ENCODE data around the gene DYRK3. TPM values are rescaled to one million over a fixed set of nuclear protein-coding genes. Genes with fewer than 3 reads are reported as not detected.

The DYRK3 gene
- total and polyA plus RNA-seq, 10 of the 15 experiments (the other 5 are each of a cell fraction or from before 2014, with no cell fraction given), result 1.6 to 12.9 (median 10.3) TPM

GRCh38 chr1:206686478-206687249 lies 51.3 kb downstream of the DYRK3 start:
- WGBS (ENCODE audit: insufficient coverage, insufficient replicate concordance, low lambda C conversion rate, missing lambda C conversion rate), result 2% methylated on average over 8 of the region's 8 CpGs
- in situ Hi-C loops (cut with MboI) (no loop called here), intact Hi-C loops (cut with micrococcal nuclease; ENCODE audit: unreplicated experiment) (loop anchor here (2.0 kb wide), 1 partner anchor 16 kb away; no protein-coding TSS in a partner anchor)
- H3K79me2 ChIP-seq (ENCODE audit: control insufficient read depth, insufficient read depth, low read length), result peaks cover 57% of the 10 kb centered on the region
- peaks cover 23% of the 10 kb centered on the region for H3K4me1 ChIP-seq (ENCODE audit: control insufficient read depth, insufficient read depth, low read length)
- FAIRE-seq (peak; percentile 79), ATAC-seq (peak; percentile 56), DNase-seq (ENCODE audit: low read depth, low spot score) (no peak)
- ChIA-PET RAD21 (ENCODE audit: unreplicated experiment) (interaction anchor here (2.2 kb wide), 1 partner anchor 23 kb away, joined by 5 read pairs; no protein-coding TSS in a partner anchor), CTCF (interaction anchor here (0.7 to 4.2 kb wide), 9 partner anchors 8 to 122 kb away, joined by 3 to 24 read pairs (median 5); partner anchors contain the start of gene DYRK3), SMC1A (ENCODE audit: uncharacterized antibody, unreplicated experiment) (interaction anchor here (0.6 to 9.6 kb wide), 6 partner anchors 10 to 85 kb away, joined by 4 to 222 read pairs (median 10); partner anchors contain the start of gene IL10), POLR2A (interaction anchor here (0.6 to 18.5 kb wide), 4 partner anchors 9 to 48 kb away, joined by 3 to 334 read pairs (median 4); no protein-coding TSS in a partner anchor)
- peak overlapping the region; percentile 76 for H3K9ac ChIP-seq (ENCODE audit: control insufficient read depth, insufficient read depth, low read length)
- no peaks in the 10 kb centered on the region for H3K27me3 ChIP-seq (replicated peaks in 1 of 2; ENCODE audit: control insufficient read depth in 2 of 2, insufficient read depth in 2 of 2, low read length in 1 of 2)
- no peaks in the 10 kb centered on the region for H3K9me3 ChIP-seq (replicated peaks; ENCODE audit: control insufficient read depth, insufficient read depth, low read length)
- H2AFZ ChIP-seq (ENCODE audit: control insufficient read depth, low read depth, low read length), result no peak overlapping the region
- peak overlapping the region; percentile 91 for H3K4me3 ChIP-seq
- no TSS peak for BruUV-seq (replicated peaks)
- H3K27ac ChIP-seq (ENCODE audit: control insufficient read depth, insufficient read depth), result peak overlapping the region; percentile 86
- H4K20me1 ChIP-seq (ENCODE audit: control insufficient read depth, insufficient read depth), result peaks cover 2% of the 10 kb centered on the region; the same call in 1 of the 2 replicates
- peak overlapping the region; percentile 56 for H3K4me2 ChIP-seq (ENCODE audit: control insufficient read depth, insufficient read depth)
- H3K36me3 ChIP-seq (ENCODE audit: control insufficient read depth in 2 of 2, insufficient read depth in 2 of 2, low read length in 1 of 2), result no peaks in the 10 kb centered on the region; a peak in 1 of 4 replicates
- TF ChIP-seq RAD21 (IDR thresholded peaks at IDR 0.05; ENCODE audit: insufficient read depth, low read depth, low read length) (no peak), NFIC (IDR thresholded peaks at IDR 0.05; ENCODE audit: low read depth, low read length) (0 out of 2 replicates have a peak, but pooled peaks have one; percentile 27), RELA (IDR thresholded peaks at IDR 0.05; ENCODE audit: borderline replicate concordance, partially characterized antibody) (no peak), CREM (IDR thresholded peaks at IDR 0.05; ENCODE audit: low read depth) (no peak), BCL11A (IDR thresholded peaks at IDR 0.05; ENCODE audit: low read depth, low read length) (no peak), ZBTB11 (CRISPR knock-in tag; IDR thresholded peaks at IDR 0.05) (0 out of 2 replicates have a peak, but pooled peaks have one; percentile 24), ATF7 (IDR thresholded peaks at IDR 0.05; ENCODE audit: low read depth) (0 out of 2 replicates have a peak, but pooled peaks have one; percentile 36), TARDBP (IDR thresholded peaks at IDR 0.05; ENCODE audit: borderline replicate concordance) (no peak), NR2F1 (conservative IDR thresholded peaks at IDR 0.05) (peak; percentile 67; the same call in 1 of the 2 replicates), SPI1 (IDR thresholded peaks at IDR 0.05; ENCODE audit: borderline replicate concordance, insufficient read depth, low read depth, low read length) (peak; percentile 55; the same call in 1 of the 2 replicates), ZNF217 (IDR thresholded peaks at IDR 0.05) (no peak), FOXM1 (IDR thresholded peaks at IDR 0.05; ENCODE audit: low read depth, low read length) (0 out of 2 replicates have a peak, but pooled peaks have one; percentile 0), NR2C1 (IDR thresholded peaks at IDR 0.05) (peak; percentile 86), RELB (IDR thresholded peaks at IDR 0.05; ENCODE audit: low read depth) (no peak)
